Measurements from ENCODE around the gene SMAD9. TPM values are rescaled to one million over a fixed set of nuclear protein-coding genes. Genes with fewer than 3 reads are reported as not detected.
A peak's percentile ranks its signal among the peaks of the same experiment; 100 is the strongest.

Gene SMAD9
- total and polyA plus RNA-seq, 2 of the 13 experiments (the other 11 are each of a cell fraction or from before 2014, with no cell fraction given) = 4.2 to 7.7 TPM

GRCh38 chr13:36858290-36858689, 61.7 kb downstream of the SMAD9 start (continued):
- TF ChIP-seq THRA (CRISPR knock-in tag; IDR thresholded peaks at IDR 0.05; ENCODE audit: borderline replicate concordance) (peak; percentile 36; the same call in 1 of the 2 replicates), ZNF33B (CRISPR knock-in tag; IDR thresholded peaks at IDR 0.05) (no peak), NR1H2 (CRISPR knock-in tag; IDR thresholded peaks at IDR 0.05; ENCODE audit: borderline replicate concordance, low read depth) (no peak), ELF3 (CRISPR knock-in tag; IDR thresholded peaks at IDR 0.05) (0 out of 2 replicates have a peak, but pooled peaks have one; percentile 19), ZSCAN20 (CRISPR knock-in tag; IDR thresholded peaks at IDR 0.05; ENCODE audit: borderline replicate concordance) (no peak), ZFYVE20 (CRISPR knock-in tag; IDR thresholded peaks at IDR 0.05; ENCODE audit: borderline replicate concordance, low read depth) (no peak), ZNF557 (CRISPR knock-in tag; IDR thresholded peaks at IDR 0.05) (no peak), ZNF142 (CRISPR knock-in tag; IDR thresholded peaks at IDR 0.05) (no peak), ARID4A (CRISPR knock-in tag; IDR thresholded peaks at IDR 0.05; ENCODE audit: borderline replicate concordance) (no peak), NR2C2 (CRISPR knock-in tag; IDR thresholded peaks at IDR 0.05; ENCODE audit: borderline replicate concordance) (no peak), ZNF331 (CRISPR knock-in tag; IDR thresholded peaks at IDR 0.05) (peak; percentile 34; the same call in 1 of the 2 replicates), RAD21 (CRISPR knock-in tag; IDR thresholded peaks at IDR 0.05) (peak; percentile 78), ZNF354B (CRISPR knock-in tag; IDR thresholded peaks at IDR 0.05) (no peak), NFKB2 (CRISPR knock-in tag; IDR thresholded peaks at IDR 0.05; ENCODE audit: borderline replicate concordance) (no peak), ASH2L (IDR thresholded peaks at IDR 0.05; ENCODE audit: insufficient read length, low read depth, low read length) (no peak), ATAD3A (CRISPR knock-in tag; IDR thresholded peaks at IDR 0.05) (no peak), FOXA1 (IDR thresholded peaks at IDR 0.05) (no peak), FOXA1 (CRISPR knock-in tag; IDR thresholded peaks at IDR 0.05) (0 out of 2 replicates have a peak, but pooled peaks have one; percentile 12), SRF (IDR thresholded peaks at IDR 0.05; ENCODE audit: low read depth, low read length) (no peak)

All from HepG2 (cell line).